Erythroblast (primary cell): ENCODE results near the gene ADCY6.

Experiments
- GATA1 ChIP-seq: IDR thresholded peaks from 2 replicates; pipeline ENCODE4 v1.6.1; 2011; ENCODE audit warnings: low read depth, mild to moderate bottlenecking, control low read depth, low read length, moderate library complexity
- POLR2A ChIP-seq: IDR thresholded peaks from 2 replicates; pipeline ENCODE4 v1.6.1; 2011; ENCODE audit warnings: mild to moderate bottlenecking, low read length

GRCh38 chr12:48823281-48823680 is 34.4 kb upstream of the ADCY6 start:
- TF ChIP-seq POLR2A: no peak
- no peak for TF ChIP-seq GATA1
